Liver (tissue), 9 donors: Measurements from ENCODE around the gene STRADA. TPM values are rescaled to one million over a fixed set of nuclear protein-coding genes. Genes with fewer than 3 reads are reported as not detected.

Experiments
- DNase-seq: peaks from one replicate; pipeline ENCODE4 v3.0.0-alpha.2; 2017; ENCODE audit warnings: low spot score
- H3K27ac ChIP-seq, 2 donors: one replicate each; pipeline ENCODE4 v1.7.0; 2013; ENCODE audit warnings: inconsistent platforms in 2 of 2, low read length in 2 of 2, control low read depth in 1 of 2, low read depth in 1 of 2, mild to moderate bottlenecking in 1 of 2
- H3K27me3 ChIP-seq, 4 donors: one replicate each; pipeline versions ENCODE4 v1.6.1 to v1.7.0; 2013; ENCODE audit warnings: low read length in 3 of 4, inconsistent platforms in 1 of 4, mild to moderate bottlenecking in 1 of 4, moderate library complexity in 1 of 4; ENCODE audit not compliant: control insufficient read depth in 4 of 4, insufficient read depth in 4 of 4
- H3K36me3 ChIP-seq, 4 donors: one replicate each; pipeline versions ENCODE4 v1.6.1 to v1.7.0; 2013; ENCODE audit warnings: low read length in 3 of 4, mild to moderate bottlenecking in 3 of 4, low read depth in 1 of 4, moderate library complexity in 1 of 4; ENCODE audit not compliant: control insufficient read depth in 4 of 4, insufficient read depth in 3 of 4
- H3K4me1 ChIP-seq, 4 donors: one replicate each; pipeline versions ENCODE4 v1.6.1 to v1.7.0; 2013; ENCODE audit warnings: low read length in 3 of 4, mild to moderate bottlenecking in 3 of 4, moderate library complexity in 1 of 4; ENCODE audit not compliant: control insufficient read depth in 4 of 4, insufficient read depth in 4 of 4
- H3K4me3 ChIP-seq, 3 donors: one replicate each; pipeline versions ENCODE4 v1.6.1 to v1.7.0; 2013; ENCODE audit warnings: low read length in 3 of 3, control low read depth in 1 of 3, low read depth in 1 of 3, mild to moderate bottlenecking in 1 of 3
- H3K9ac ChIP-seq, 2 donors: one replicate each; pipeline ENCODE4 v1.7.0; 2013; ENCODE audit warnings: low read length in 2 of 2, mild to moderate bottlenecking in 2 of 2, moderate library complexity in 2 of 2, control low read depth in 1 of 2, low read depth in 1 of 2
- H3K9me3 ChIP-seq, 4 donors: one replicate each; pipeline versions ENCODE4 v1.6.1 to v1.7.0; 2013; ENCODE audit warnings: low read length in 3 of 4; ENCODE audit not compliant: control insufficient read depth in 4 of 4
- ATF3 ChIP-seq: IDR thresholded peaks from 2 replicates; pipeline ENCODE4 v1.6.1; 2016; ENCODE audit warnings: antibody characterized with exemption
- EGR1 ChIP-seq, 2 donors: IDR thresholded peaks; 2 replicates each; pipeline ENCODE4 v1.6.1; 2016 to 2018; ENCODE audit warnings: antibody characterized with exemption in 2 of 2, low read depth in 2 of 2
- FOXA1 ChIP-seq: IDR thresholded peaks from 2 replicates; pipeline ENCODE4 v1.6.1; 2016; ENCODE audit warnings: antibody characterized with exemption
- FOXA2 ChIP-seq: IDR thresholded peaks from 2 replicates; pipeline ENCODE4 v1.6.1; 2016; ENCODE audit warnings: antibody characterized with exemption
- GABPA ChIP-seq, 2 donors: IDR thresholded peaks in 1 of 2; conservative IDR thresholded peaks in 1 of 2; 2 replicates each; pipeline ENCODE4 v1.6.1; 2016; ENCODE audit warnings: antibody characterized with exemption in 2 of 2, mild to moderate bottlenecking in 1 of 2, moderate library complexity in 1 of 2
- HNF4A ChIP-seq, 2 donors: conservative IDR thresholded peaks; 2 replicates each; pipeline ENCODE4 v1.6.1; 2016; ENCODE audit warnings: antibody characterized with exemption in 2 of 2, mild to moderate bottlenecking in 2 of 2
- HNF4G ChIP-seq: IDR thresholded peaks from 2 replicates; pipeline ENCODE4 v1.6.1; 2016; ENCODE audit warnings: antibody characterized with exemption
- JUND ChIP-seq, 2 donors: IDR thresholded peaks; 2 replicates each; pipeline ENCODE4 v1.6.1; 2016; ENCODE audit warnings: antibody characterized with exemption in 2 of 2
- NR2F2 ChIP-seq: IDR thresholded peaks from 2 replicates; pipeline ENCODE4 v1.6.1; 2016; ENCODE audit warnings: antibody characterized with exemption
- RAD21 ChIP-seq, 2 donors: IDR thresholded peaks; 2 replicates each; pipeline ENCODE4 v1.6.1; 2016; ENCODE audit warnings: antibody characterized with exemption in 2 of 2, mild to moderate bottlenecking in 2 of 2
- REST ChIP-seq: IDR thresholded peaks from 2 replicates; pipeline ENCODE4 v1.6.1; 2016; ENCODE audit warnings: antibody characterized with exemption, mild to moderate bottlenecking
- RXRA ChIP-seq, 2 donors: IDR thresholded peaks; 2 replicates each; pipeline ENCODE4 v1.6.1; 2017 to 2018; ENCODE audit warnings: antibody characterized with exemption in 2 of 2, mild to moderate bottlenecking in 1 of 2
- SP1 ChIP-seq: IDR thresholded peaks from 2 replicates; pipeline ENCODE4 v1.6.1; 2018; ENCODE audit warnings: antibody characterized with exemption, mild to moderate bottlenecking
- TAF1 ChIP-seq: conservative IDR thresholded peaks from 2 replicates; pipeline ENCODE4 v1.6.1; 2016; ENCODE audit warnings: antibody characterized with exemption, mild to moderate bottlenecking
- YY1 ChIP-seq: IDR thresholded peaks from 2 replicates; pipeline ENCODE4 v1.6.1; 2016; ENCODE audit warnings: antibody characterized with exemption, mild to moderate bottlenecking
- WGBS: extraction: QIAGEN DNeasy Blood & Tissue Kit; methylation state at CpG from one replicate; pipeline ENCODE4 v1.1.7; 2013; 5-methylcytosine and 5-hydroxymethylcytosine counted together
- polyA plus RNA-seq, 2 donors: library from polyadenylated mRNA; stranded (reverse) in 1 of 2; unstranded in 1 of 2; fragments of 200-250 nt in 1 of 2; fragments of >200 nt in 1 of 2; fragmentation: Nextera tagmentation in 1 of 2; extraction: Ambion mirVana in 1 of 2; gene quantifications; one replicate each; pipeline versions ENCODE4 v1.2.1 to v1.2.3, GENCODE V29; 2013 to 2015
- total RNA-seq, 2 donors: library from RNA; depleted of rRNA; stranded (reverse); fragments of >200 nt; gene quantifications; one replicate each; pipeline ENCODE4 v1.2.3, GENCODE V29; 2014
- TF ChIP-seq, protein P1 (sequence below): IDR thresholded peaks from 2 replicates; pipeline ENCODE4 v1.6.1; 2016; ENCODE audit warnings: antibody characterized with exemption
- donor health status: healthy.
- donor health status: healthy.
- donor health status: healthy.
- donor health status: healthy.
- donor health status: healthy.

STRADA gene
- total and polyA plus RNA-seq, 4 donors: 7.7 to 17.9 (median 8.2) TPM

GRCh38 chr17:63780507-63780906 is 38.9 kb upstream of the STRADA start (continued):
- TF ChIP-seq RXRA (IDR thresholded peaks at IDR 0.05): no peak
- TF ChIP-seq NR2F2: no peak
- no peak for TF ChIP-seq YY1

DNA sequence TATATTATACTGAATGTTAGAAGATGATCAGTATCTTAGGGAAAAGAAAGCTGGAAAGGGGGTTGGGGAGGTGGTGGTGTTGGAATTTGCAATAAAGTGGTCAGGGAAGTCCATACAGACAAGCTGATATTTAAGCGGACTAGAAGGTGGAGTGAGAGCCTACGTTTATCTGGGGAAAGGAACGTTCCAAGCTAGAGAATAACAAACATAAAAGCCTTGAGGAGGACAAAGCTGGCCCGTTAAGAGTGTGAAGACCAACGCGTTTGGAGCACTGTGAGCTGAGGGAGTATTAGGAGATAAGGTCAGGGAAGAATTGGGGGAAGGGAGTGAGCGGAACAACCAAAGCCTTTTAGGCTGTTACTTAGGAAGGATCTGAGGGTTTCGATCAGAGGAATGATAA is 33.8 kb upstream of the STRADA start:
- H3K4me1 ChIP-seq: peaks cover 5 to 25% (median 19%) of the 10 kb centered on the region in 4 donors

GRCh38 chr17:63774969-63775265 is 33.3 kb upstream of the STRADA start:
- Histone ChIP-seq H3K4me1 (peaks cover 6 to 29% (median 19%) of the 10 kb centered on the region in 4 donors), H3K9me3 (no peaks in the 10 kb centered on the region), H3K9ac (peak overlapping the region; percentile 79 to 95), H3K36me3 (peaks cover 0 to 5% (median 0%) of the 10 kb centered on the region in 4 donors), H3K4me3 (peak overlapping the region; percentile 70 to 93 (median 81)), H3K27ac (peak overlapping the region; percentile 95 to 97), H3K27me3 (no peaks in the 10 kb centered on the region)
- WGBS: 8% methylated on average over 4 of the region's 4 CpGs
- no peak for DNase-seq
- TF ChIP-seq HNF4A (conservative IDR thresholded peaks at IDR 0.05) (no peak), GABPA (IDR thresholded peaks at IDR 0.05 in 1 of 2, conservative IDR thresholded peaks at IDR 0.05 in 1 of 2) (no peak), EGR1 (IDR thresholded peaks at IDR 0.05; ENCODE audit: low read depth in 2 of 2) (no peak), JUND (IDR thresholded peaks at IDR 0.05) (no peak), SP1 (no peak), ATF3 (no peak)
- TF ChIP-seq, protein P1, sequence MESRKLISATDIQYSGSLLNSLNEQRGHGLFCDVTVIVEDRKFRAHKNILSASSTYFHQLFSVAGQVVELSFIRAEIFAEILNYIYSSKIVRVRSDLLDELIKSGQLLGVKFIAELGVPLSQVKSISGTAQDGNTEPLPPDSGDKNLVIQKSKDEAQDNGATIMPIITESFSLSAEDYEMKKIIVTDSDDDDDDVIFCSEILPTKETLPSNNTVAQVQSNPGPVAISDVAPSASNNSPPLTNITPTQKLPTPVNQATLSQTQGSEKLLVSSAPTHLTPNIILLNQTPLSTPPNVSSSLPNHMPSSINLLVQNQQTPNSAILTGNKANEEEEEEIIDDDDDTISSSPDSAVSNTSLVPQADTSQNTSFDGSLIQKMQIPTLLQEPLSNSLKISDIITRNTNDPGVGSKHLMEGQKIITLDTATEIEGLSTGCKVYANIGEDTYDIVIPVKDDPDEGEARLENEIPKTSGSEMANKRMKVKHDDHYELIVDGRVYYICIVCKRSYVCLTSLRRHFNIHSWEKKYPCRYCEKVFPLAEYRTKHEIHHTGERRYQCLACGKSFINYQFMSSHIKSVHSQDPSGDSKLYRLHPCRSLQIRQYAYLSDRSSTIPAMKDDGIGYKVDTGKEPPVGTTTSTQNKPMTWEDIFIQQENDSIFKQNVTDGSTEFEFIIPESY: no peak

More for the DNA sequence above, 33.8 kb upstream of the STRADA start:
- DNase-seq: no peak
- 41% methylated on average over 8 of the region's 8 CpGs for WGBS
- TF ChIP-seq SP1: no peak
- no peak for TF ChIP-seq REST
- TF ChIP-seq FOXA2: no peak
- no peak for TF ChIP-seq HNF4G
- TF ChIP-seq TAF1: no peak
- no peak for TF ChIP-seq ATF3
- TF ChIP-seq, protein P1: no peak
- TF ChIP-seq HNF4A (conservative IDR thresholded peaks at IDR 0.05): no peak
- no peak for TF ChIP-seq RXRA (IDR thresholded peaks at IDR 0.05)
- no peak for TF ChIP-seq FOXA1
- TF ChIP-seq RAD21 (IDR thresholded peaks at IDR 0.05): no peak
- no peak for TF ChIP-seq GABPA (IDR thresholded peaks at IDR 0.05 in 1 of 2, conservative IDR thresholded peaks at IDR 0.05 in 1 of 2)
- no peak for TF ChIP-seq YY1
- H3K36me3 ChIP-seq: peaks cover 0 to 5% (median 0%) of the 10 kb centered on the region in 4 donors
- H3K27ac ChIP-seq: peak overlapping the region in 1 of 2 donors; percentile 95
- H3K27me3 ChIP-seq: no peaks in the 10 kb centered on the region
- peak overlapping the region; percentile 79 to 95 for H3K9ac ChIP-seq
- H3K9me3 ChIP-seq: no peaks in the 10 kb centered on the region
- peak overlapping the region in 2 of 3 donors; percentile 70 to 93 for H3K4me3 ChIP-seq
